Stimulated activated memory B cell treated with anti-CD40 and anti-IgM and Interleukin-4, amounts not matched to agents 10 μg/mL and 1 μg/mL and 100 μg/mL, for 72 hours (primary cell): ENCODE measurements around the gene CMYA5.

Experiments
- ATAC-seq: fragments of 150-1000 bp; cut with Tn5 transposase; 2 replicates; pipeline ENCODE4 v1.10.0; 2021
- H3K27ac Mint-ChIP-seq: one replicate; pipeline ENCODE4 v1.8.0; 2022; ENCODE audit warnings: mild to moderate bottlenecking, mixed read lengths
- H3K27me3 Mint-ChIP-seq: one replicate; pipeline ENCODE4 v1.8.0; 2022; ENCODE audit warnings: mixed read lengths
- H3K36me3 Mint-ChIP-seq: one replicate; pipeline ENCODE4 v1.8.0; 2022; ENCODE audit warnings: mixed read lengths
- H3K4me1 Mint-ChIP-seq: one replicate; pipeline ENCODE4 v1.8.0; 2022; ENCODE audit warnings: mixed read lengths
- H3K4me3 Mint-ChIP-seq: one replicate; pipeline ENCODE4 v1.8.0; 2022; ENCODE audit warnings: mild to moderate bottlenecking, moderate library complexity, mixed read lengths
- H3K9me3 Mint-ChIP-seq: one replicate; pipeline ENCODE4 v1.8.0; 2022; ENCODE audit warnings: mixed read lengths

The CMYA5 gene

GRCh38 chr5:79820648-79821047 is 131.0 kb downstream of the CMYA5 start:
- ATAC-seq, result no peak
- Mint-ChIP-seq H3K4me3 (no peak overlapping the region), H3K27me3 (peaks cover 34% of the 10 kb centered on the region), H3K4me1 (no peaks in the 10 kb centered on the region), H3K9me3 (peaks cover 6% of the 10 kb centered on the region), H3K27ac (no peak overlapping the region), H3K36me3 (no peaks in the 10 kb centered on the region)

GRCh38 chr5:79824444-79824843 is 134.8 kb downstream of the CMYA5 start:
- no peak overlapping the region for H3K27ac Mint-ChIP-seq
- no peak for ATAC-seq

GRCh38 chr5:79825802-79826201 is 136.2 kb downstream of the CMYA5 start:
- Mint-ChIP-seq H3K27ac (no peak overlapping the region), H3K4me1 (no peaks in the 10 kb centered on the region), H3K27me3 (peaks cover 47% of the 10 kb centered on the region), H3K4me3 (no peak overlapping the region), H3K9me3 (no peaks in the 10 kb centered on the region), H3K36me3 (no peaks in the 10 kb centered on the region)
- no peak for ATAC-seq

More at GRCh38 chr5:79824444-79824843, 134.8 kb downstream of the CMYA5 start:
- Mint-ChIP-seq H3K9me3 (no peaks in the 10 kb centered on the region), H3K4me3 (no peak overlapping the region), H3K27me3 (peaks cover 33% of the 10 kb centered on the region), H3K36me3 (no peaks in the 10 kb centered on the region), H3K4me1 (no peaks in the 10 kb centered on the region)

- Mint-ChIP-seq H3K4me1 (peaks cover 5% of the 10 kb centered on the region), H3K36me3 (no peaks in the 10 kb centered on the region), H3K27ac (no peak overlapping the region), H3K27me3 (peaks cover 52% of the 10 kb centered on the region), H3K9me3 (no peaks in the 10 kb centered on the region), H3K4me3 (no peak overlapping the region)
- no peak for ATAC-seq
Observed at GRCh38 chr5:79827159-79827629, 137.6 kb downstream of the CMYA5 start.

- Mint-ChIP-seq H3K36me3 (no peaks in the 10 kb centered on the region), H3K4me1 (peaks cover 5% of the 10 kb centered on the region), H3K27ac (no peak overlapping the region), H3K9me3 (no peaks in the 10 kb centered on the region), H3K27me3 (peaks cover 42% of the 10 kb centered on the region), H3K4me3 (no peak overlapping the region)
- no peak for ATAC-seq
Observed at GRCh38 chr5:79829260-79829659, 139.6 kb downstream of the CMYA5 start.

- Mint-ChIP-seq H3K27me3 (peaks cover 29% of the 10 kb centered on the region), H3K27ac (no peak overlapping the region), H3K4me1 (peaks cover 5% of the 10 kb centered on the region), H3K4me3 (no peak overlapping the region), H3K9me3 (no peaks in the 10 kb centered on the region), H3K36me3 (no peaks in the 10 kb centered on the region)
- no peak for ATAC-seq
Observed at GRCh38 chr5:79831381-79832309, 142.0 kb downstream of the CMYA5 start.

- Mint-ChIP-seq H3K9me3 (no peaks in the 10 kb centered on the region), H3K4me1 (peaks cover 5% of the 10 kb centered on the region), H3K4me3 (no peak overlapping the region), H3K27me3 (peaks cover 29% of the 10 kb centered on the region), H3K36me3 (no peaks in the 10 kb centered on the region), H3K27ac (no peak overlapping the region)
- ATAC-seq, result no peak
Observed at GRCh38 chr5:79832911-79833310, 143.3 kb downstream of the CMYA5 start.

- Mint-ChIP-seq H3K27ac (no peak overlapping the region), H3K36me3 (no peaks in the 10 kb centered on the region), H3K4me3 (no peak overlapping the region), H3K27me3 (peaks cover 21% of the 10 kb centered on the region), H3K4me1 (peaks cover 5% of the 10 kb centered on the region), H3K9me3 (no peaks in the 10 kb centered on the region)
- ATAC-seq, result no peak
Observed at GRCh38 chr5:79834098-79834753, 144.6 kb downstream of the CMYA5 start.

- peaks cover 5% of the 10 kb centered on the region for H3K4me1 Mint-ChIP-seq
- H3K36me3 Mint-ChIP-seq, result no peaks in the 10 kb centered on the region
- H3K9me3 Mint-ChIP-seq, result no peaks in the 10 kb centered on the region
- H3K27ac Mint-ChIP-seq, result no peak overlapping the region
- H3K27me3 Mint-ChIP-seq, result peaks cover 15% of the 10 kb centered on the region
- no peak for ATAC-seq
- no peak overlapping the region for H3K4me3 Mint-ChIP-seq
Observed at GRCh38 chr5:79834754-79835714, 145.4 kb downstream of the CMYA5 start.

- Mint-ChIP-seq H3K9me3 (no peaks in the 10 kb centered on the region), H3K36me3 (no peaks in the 10 kb centered on the region), H3K27ac (no peak overlapping the region), H3K4me1 (no peaks in the 10 kb centered on the region), H3K4me3 (no peak overlapping the region), H3K27me3 (peaks cover 21% of the 10 kb centered on the region)
- no peak for ATAC-seq
Observed at GRCh38 chr5:79837761-79838551, 148.3 kb downstream of the CMYA5 start.

GRCh38 chr5:79840084-79840990 is 150.7 kb downstream of the CMYA5 start:
- no peak for ATAC-seq
- Mint-ChIP-seq H3K36me3 (no peaks in the 10 kb centered on the region), H3K4me1 (no peaks in the 10 kb centered on the region), H3K27me3 (peaks cover 26% of the 10 kb centered on the region), H3K4me3 (no peak overlapping the region), H3K27ac (no peak overlapping the region), H3K9me3 (no peaks in the 10 kb centered on the region)

- H3K9me3 Mint-ChIP-seq, result no peaks in the 10 kb centered on the region
- H3K27me3 Mint-ChIP-seq, result peaks cover 26% of the 10 kb centered on the region
- no peak overlapping the region for H3K27ac Mint-ChIP-seq
- ATAC-seq, result no peak
- no peaks in the 10 kb centered on the region for H3K36me3 Mint-ChIP-seq
- no peak overlapping the region for H3K4me3 Mint-ChIP-seq
- H3K4me1 Mint-ChIP-seq, result no peaks in the 10 kb centered on the region
Observed at GRCh38 chr5:79841172-79841571, 151.5 kb downstream of the CMYA5 start.

- H3K9me3 Mint-ChIP-seq, result no peaks in the 10 kb centered on the region
Observed at GRCh38 chr5:79842006-79842881, 152.6 kb downstream of the CMYA5 start.

More at GRCh38 chr5:79842006-79842881, 152.6 kb downstream of the CMYA5 start:
- Mint-ChIP-seq H3K4me3 (no peak overlapping the region), H3K27me3 (peaks cover 28% of the 10 kb centered on the region), H3K27ac (no peak overlapping the region), H3K36me3 (no peaks in the 10 kb centered on the region), H3K4me1 (no peaks in the 10 kb centered on the region)
- no peak for ATAC-seq
